GM10847 (cell line): ENCODE measurements around the gene LOXHD1.

ENCODE experiments used
- POLR2A ChIP-seq: IDR thresholded peaks from 2 replicates; pipeline ENCODE4 v1.6.1; 2011; ENCODE audit not compliant: insufficient read length; ENCODE audit errors: extremely low read depth

Gene LOXHD1

DNA sequence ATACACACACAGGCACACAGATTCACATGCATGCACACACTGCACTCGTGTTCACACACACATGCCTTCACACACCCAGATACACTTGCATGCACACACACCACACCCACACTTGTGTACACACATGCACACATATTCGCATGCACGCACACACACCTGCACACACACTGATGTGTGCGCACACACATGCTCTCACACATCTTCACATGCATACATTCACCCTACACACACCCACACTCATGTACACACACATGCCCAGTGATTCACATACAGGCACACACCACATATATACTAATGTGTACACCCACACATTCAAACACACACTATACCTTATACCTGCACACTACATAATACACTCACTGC lies 181.6 kb downstream of the LOXHD1 start:
- TF ChIP-seq POLR2A: no peak

DNA sequence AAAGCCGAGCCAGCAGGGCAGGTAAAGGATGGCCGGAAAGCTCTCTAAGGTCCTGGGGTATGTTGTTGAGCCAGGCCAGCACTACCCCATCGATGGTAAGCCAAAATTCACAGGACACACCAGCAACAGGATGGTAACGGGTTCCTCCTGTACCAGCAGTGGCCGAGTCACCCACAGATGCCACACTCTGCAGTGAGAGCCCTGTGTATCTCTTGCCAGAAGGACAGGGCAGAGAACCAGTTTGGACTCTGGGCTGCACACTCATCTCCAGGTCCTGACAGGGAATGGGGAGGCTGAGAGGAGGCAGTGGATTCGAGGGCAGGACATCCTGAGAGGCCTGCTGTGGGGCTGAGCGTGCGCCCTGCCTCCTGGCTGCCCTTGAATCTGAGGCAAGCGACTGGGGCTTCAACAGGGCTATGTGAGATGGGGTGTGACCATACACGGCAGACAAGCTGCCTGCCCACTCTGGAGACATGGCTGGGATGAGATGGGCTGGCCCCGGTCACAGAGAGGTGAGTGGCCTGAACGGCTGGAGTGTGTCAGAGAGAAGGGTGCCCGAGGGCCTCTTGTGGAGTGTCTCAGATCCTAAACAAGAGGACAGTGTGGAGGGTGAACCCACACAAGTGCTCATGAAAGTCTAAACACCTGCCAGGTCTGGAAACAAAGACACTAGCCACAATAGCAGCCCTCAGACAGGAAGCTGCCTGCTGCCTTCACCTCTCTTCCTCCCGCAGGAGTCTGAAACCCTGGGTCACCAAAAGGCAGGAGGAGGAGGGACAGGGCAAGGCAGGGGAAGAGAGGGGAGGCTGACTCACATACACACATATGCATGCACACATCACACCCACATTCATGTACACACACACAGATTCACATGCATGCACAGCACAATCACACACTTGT lies 182.3 kb downstream of the LOXHD1 start:
- no peak for TF ChIP-seq POLR2A

DNA sequence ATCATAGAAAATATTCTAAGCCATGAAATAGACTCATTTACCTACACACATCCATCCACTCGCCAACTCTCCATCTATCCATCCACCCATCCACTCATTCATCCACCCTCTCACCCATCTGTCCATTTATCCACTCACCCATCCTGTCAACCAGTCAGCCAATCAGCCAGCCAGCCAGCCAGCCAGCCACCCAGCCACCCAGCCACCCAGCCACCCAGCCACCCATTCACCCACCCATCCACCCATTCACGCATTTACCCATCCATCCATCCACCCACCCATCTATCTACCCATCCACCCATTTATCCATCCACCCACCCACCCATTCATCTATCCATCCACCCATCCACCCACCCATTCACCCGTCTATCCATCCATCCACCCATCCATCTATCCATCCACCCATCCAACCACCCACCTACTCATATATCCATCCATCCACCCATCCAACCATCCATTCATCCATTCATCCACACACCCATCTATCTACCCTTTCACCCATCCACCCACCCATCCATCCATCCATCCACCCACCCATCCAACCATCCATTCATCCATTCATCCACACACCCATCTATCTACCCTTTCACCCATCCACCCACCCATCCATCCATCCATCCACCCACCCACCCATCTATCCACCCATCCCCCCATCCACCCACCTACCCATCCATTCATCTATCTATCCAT lies 185.1 kb downstream of the LOXHD1 start:
- TF ChIP-seq POLR2A: no peak

- TF ChIP-seq POLR2A: no peak
These were observed 186.3 kb downstream of the LOXHD1 start for GRCh38 chr18:46470714-46471113.

- no peak for TF ChIP-seq POLR2A
These were observed 187.7 kb downstream of the LOXHD1 start for GRCh38 chr18:46469186-46469915.

DNA sequence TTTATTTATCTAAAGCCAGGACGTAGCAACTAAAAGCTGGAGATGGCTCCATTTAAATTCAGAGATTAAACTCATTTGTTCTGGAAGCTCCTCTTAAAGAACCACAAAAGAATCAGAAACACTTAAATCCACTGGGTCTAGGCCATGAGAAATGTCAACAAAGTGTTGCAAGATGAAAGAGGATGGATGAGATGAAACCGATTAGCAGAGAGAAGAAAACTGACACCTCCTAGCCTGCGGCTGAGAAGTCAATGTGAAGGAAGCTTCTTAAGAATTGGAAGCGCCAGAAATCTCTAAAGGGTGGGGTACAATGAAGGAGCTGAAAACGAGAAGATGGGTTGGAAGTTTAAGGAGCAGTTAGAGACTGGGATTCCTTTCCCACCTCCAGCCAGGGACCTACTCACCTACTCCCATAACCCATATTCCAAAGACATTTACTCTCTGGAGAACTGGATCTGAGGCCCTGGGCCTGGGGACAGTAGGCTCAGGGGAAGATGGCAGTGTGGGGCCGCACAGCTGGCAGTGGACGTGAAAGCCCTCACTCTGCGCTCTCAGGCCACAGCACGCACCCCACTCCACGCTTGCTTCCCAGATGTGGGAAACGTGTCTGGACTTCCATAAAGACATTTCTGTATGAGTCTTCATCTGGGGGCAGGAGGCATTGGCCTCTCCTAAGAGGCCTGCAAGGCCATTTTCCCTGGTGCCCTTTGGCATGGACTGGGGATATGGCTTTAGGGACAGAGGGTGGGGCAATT lies 188.4 kb downstream of the LOXHD1 start:
- no peak for TF ChIP-seq POLR2A

DNA sequence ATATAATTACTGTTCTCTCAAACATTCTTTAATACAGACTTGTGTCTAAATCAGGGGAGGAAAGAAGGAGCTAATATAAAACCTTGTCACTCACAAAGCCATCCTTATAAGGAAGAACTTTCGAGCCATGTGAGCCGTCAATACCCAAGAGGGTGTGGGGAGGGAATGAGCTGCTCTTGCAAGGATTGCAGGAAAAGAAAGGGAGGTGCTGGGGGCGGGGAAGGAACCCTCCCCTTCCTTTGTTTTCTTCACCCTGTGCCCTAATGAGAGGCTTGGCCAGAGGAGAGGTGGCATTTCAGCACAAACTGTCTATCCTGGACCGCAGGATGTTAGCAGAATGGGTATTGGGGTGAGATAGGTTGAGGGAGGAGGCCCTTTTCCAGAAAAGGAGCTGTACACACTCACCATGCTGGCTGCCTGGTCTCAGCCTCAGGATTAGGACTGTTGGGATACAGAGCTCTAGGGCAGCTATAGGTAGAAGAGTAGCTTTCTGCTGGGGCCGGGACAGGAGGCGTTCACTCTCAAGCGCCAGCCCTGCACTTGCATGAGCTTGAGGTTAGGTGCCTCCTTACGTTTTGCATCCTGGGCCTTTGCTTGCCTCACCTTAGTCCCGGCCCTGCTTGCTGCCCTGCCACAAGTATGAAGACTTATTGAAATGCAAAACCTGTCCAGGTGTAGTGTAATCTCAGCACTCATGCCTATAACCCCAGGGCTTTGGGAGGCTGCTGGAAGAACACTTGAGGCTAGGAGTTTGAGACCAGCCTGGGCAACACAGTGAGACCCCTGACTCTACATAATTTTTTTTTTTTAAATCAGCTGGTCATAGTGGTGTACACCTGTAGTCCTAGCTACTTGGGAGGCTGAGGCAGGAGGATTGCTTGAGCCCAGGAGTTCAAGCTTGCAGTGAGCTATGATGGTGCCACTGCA lies 190.5 kb downstream of the LOXHD1 start:
- no peak for TF ChIP-seq POLR2A

DNA sequence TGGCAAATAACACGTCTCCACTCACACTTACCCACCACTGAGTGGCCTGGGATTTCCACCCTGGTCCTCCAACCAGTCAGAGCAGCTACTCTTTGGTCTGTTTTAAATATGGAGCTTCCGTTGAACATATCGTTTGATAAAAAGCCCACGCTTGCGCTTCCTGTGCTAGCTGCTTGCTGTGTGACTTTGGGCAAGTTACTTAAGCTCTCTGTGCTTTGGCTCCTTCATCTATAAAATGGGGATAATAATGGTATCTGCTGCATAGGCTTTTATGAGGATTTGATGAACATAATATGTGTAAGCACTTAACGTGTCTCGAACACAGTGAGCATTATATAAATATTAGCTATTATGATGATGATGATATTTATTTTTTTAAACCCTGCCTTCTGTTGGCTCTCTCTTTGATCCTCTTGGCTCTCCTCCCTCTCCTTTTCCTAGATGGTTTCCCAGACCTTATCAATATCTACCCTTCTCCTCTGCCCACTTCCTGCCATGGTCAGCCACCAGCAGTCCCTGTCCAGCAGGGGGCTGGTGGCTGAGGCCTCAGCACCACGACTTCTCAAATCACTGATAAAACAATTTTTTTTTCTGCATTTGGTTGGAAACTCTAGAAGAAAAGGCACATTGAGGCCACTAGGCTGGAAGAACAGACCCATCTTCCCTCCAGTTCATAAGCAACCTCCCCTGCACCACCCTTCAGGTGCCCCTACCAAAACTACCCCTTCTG lies 191.9 kb downstream of the LOXHD1 start:
- TF ChIP-seq POLR2A: no peak

DNA sequence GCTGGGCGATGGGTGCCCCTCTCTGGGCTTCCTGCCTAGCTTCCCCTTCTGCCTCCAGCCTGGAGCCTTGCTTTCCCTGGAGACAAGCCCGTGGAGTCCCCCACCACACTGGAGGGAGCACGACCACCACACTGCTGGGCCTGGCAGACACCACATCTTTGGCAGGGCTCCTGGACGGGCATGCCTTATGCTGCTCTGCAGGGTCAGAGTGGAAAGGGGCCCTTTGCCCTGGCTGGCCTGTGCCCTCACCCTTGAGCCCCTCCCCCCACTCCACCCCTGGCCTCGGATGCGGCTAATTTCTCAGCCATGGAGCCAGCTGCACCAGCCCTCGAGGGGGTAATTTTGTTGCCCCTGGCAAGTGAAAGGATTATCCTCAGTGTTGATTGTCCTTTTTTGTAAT lies 194.5 kb downstream of the LOXHD1 start:
- no peak for TF ChIP-seq POLR2A

DNA sequence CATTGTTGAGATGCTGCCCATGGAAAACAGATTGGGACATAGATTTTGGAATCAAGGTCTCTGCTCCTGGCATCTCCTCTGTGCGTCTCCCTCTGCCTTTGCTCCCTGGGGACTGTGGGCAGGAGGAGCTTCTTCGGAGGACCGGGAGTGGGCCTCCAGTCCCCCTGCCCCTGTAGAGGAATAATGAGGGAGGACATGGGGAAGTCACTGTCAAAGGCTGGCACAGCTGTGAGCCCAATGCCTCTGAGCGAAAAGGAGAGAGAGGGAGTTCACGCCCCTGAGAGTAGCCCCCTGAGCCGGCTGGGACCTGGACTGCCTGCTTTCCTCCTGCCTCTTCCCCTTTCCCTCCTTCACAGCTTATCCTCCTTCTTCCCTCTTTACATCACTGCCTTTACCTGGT lies 195.0 kb downstream of the LOXHD1 start:
- no peak for TF ChIP-seq POLR2A

GRCh38 chr18:46460754-46461153 lies 196.3 kb downstream of the LOXHD1 start:
- no peak for TF ChIP-seq POLR2A

DNA sequence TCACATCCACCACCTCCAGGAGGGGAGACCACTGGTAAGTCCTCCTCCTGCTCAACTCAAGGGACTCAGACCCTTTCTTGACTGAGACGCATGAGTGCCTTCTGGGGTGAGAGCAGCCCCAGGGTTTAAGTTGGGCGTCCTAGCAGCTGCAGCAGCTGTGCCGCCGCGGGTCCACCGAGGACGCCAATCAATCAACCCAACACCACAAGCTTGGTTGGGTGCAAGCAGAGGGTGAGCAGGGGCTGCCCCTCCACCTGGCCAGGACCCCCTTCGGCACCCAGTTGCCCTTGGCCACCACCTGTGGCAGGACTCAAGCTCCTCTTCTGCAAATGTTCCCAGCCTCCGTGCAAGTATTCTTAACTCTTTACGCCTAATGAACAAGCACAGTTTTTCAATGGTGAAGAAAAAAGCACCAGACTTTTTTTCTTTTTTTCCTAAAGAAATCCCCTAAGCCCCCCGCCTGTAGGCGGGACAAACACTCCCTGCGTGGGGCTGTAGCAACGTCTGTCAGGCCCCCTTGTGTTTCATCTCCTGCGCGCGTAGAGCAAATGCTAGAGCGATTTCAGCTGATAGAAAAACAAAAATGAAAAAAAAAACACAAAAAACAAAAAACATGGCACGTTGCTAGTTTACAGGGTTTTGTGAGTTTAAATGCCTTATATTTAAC lies 197.1 kb downstream of the LOXHD1 start:
- no peak for TF ChIP-seq POLR2A

DNA sequence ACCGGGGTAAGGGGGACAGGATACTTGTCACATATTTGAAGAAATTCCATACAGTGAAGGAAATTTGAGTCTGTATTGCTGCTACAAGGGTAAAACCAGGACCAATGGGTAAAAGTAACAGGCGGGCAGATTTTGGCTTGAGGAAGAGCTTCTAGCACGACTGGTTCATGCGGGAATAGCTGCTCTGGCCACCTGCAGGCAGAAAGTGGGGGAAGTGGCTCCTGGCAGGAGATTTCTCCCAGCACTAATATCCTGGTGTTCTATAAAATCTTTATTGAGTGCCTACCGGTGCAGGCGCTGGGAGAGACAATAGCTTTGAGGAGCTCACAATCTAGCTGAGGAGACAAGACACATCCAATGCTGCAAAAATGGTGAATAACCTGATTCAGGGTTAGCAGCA lies 198.5 kb downstream of the LOXHD1 start:
- TF ChIP-seq POLR2A: no peak

DNA sequence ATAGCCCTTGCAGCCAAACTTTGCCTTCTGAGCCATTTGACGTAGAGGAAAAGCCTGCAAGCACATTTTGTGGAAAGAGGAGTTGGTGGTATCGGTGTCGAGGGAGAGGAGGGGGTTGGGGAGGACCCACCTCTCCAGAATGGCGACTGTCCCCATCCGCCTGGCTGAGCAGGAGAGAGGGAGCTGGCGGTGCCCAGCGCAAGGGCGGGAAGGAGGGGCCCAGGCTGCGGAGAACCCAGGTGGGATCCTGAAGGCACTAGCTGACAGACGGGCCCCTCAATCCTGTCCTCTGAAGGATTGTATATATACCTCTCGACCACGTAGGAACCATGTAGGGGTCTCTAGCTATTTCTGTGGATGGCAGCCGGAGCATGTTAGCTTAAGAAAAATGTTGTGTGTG lies 200.3 kb downstream of the LOXHD1 start:
- no peak for TF ChIP-seq POLR2A
